Activated CD4-positive, alpha-beta memory T cell treated with anti-CD3 and anti-CD28 coated beads for 36 hours (primary cell): Measurements from ENCODE around the gene INSC. TPM values are rescaled to one million over a fixed set of nuclear protein-coding genes. Genes with fewer than 3 reads are reported as not detected.

Experiments used
- CTCF ChIA-PET: fragments of 350-600 bp; sonication (Branson Sonifier 250); formaldehyde crosslinking; loops from one replicate; lab custom pipeline; 2021; ENCODE audit warnings: antibody characterized with exemption, inconsistent platforms; lab: Charles Lee
- POLR2A ChIA-PET: fragments of 350-600 bp; sonication (Branson Sonifier 250); formaldehyde crosslinking; loops from one replicate; lab custom pipeline; 2021; ENCODE audit warnings: antibody characterized with exemption; lab: Charles Lee
- DNase-seq: peaks from one replicate; pipeline ENCODE4 v3.0.0-alpha.2; 2020
- H3K27ac Mint-ChIP-seq: one replicate; pipeline ENCODE4 v1.8.0; 2021; ENCODE audit warnings: mixed read lengths
- H3K27me3 Mint-ChIP-seq: one replicate; pipeline ENCODE4 v1.8.0; 2021; ENCODE audit warnings: mixed read lengths
- H3K36me3 Mint-ChIP-seq: one replicate; pipeline ENCODE4 v1.8.0; 2021; ENCODE audit warnings: mixed read lengths
- H3K4me1 Mint-ChIP-seq: one replicate; pipeline ENCODE4 v1.8.0; 2021; ENCODE audit warnings: low read depth, mixed read lengths
- H3K4me3 Mint-ChIP-seq: one replicate; pipeline ENCODE4 v1.8.0; 2021; ENCODE audit warnings: mild to moderate bottlenecking, mixed read lengths
- H3K9me3 Mint-ChIP-seq: one replicate; pipeline ENCODE4 v1.8.0; 2021; ENCODE audit warnings: mixed read lengths
- intact Hi-C: fragments of 100-400 bp; cut with micrococcal nuclease; formaldehyde crosslinking; loops from one replicate; pipeline ENCODE4 v1.15.1; 2023
- total RNA-seq, 2 experiments: library from RNA; stranded (reverse); gene quantifications; one replicate each; pipeline ENCODE4 v1.2.3, GENCODE V29; 2021

Gene INSC
- total RNA-seq, 2 experiments from 2014 or later: 0.34 to 0.36 TPM

GRCh38 chr11:15208378-15209222, 93.9 kb downstream of the INSC start:
- Mint-ChIP-seq H3K9me3 (no peaks in the 10 kb centered on the region), H3K27ac (no peak overlapping the region), H3K36me3 (no peaks in the 10 kb centered on the region), H3K4me3 (no peak overlapping the region), H3K27me3 (peaks cover 2% of the 10 kb centered on the region), H3K4me1 (no peaks in the 10 kb centered on the region)
- peak; percentile 79 for DNase-seq
- intact Hi-C loops: loop anchor here (1.0 kb wide), 4 partner anchors 107 to 300 kb away; no protein-coding TSS in a partner anchor
- POLR2A ChIA-PET: no interaction called here
- CTCF ChIA-PET: interaction anchor here (0.6 to 7.3 kb wide), 7 partner anchors 103 to 903 kb away, joined by 3 to 86 read pairs (median 5); no protein-coding TSS in a partner anchor

GRCh38 chr11:15212876-15213275, 98.2 kb downstream of the INSC start:
- H3K4me1 Mint-ChIP-seq: no peaks in the 10 kb centered on the region
- H3K27ac Mint-ChIP-seq: no peak overlapping the region
- intact Hi-C loops: no loop called here
- CTCF ChIA-PET: interaction anchor here (0.8 kb wide), 1 partner anchor 112 kb away, joined by 5 read pairs; no protein-coding TSS in a partner anchor
- H3K27me3 Mint-ChIP-seq: peaks cover 2% of the 10 kb centered on the region
- no peak for DNase-seq
- H3K9me3 Mint-ChIP-seq: no peaks in the 10 kb centered on the region
- POLR2A ChIA-PET: no interaction called here
- no peak overlapping the region for H3K4me3 Mint-ChIP-seq
- no peaks in the 10 kb centered on the region for H3K36me3 Mint-ChIP-seq

GRCh38 chr11:15213471-15214231, 98.9 kb downstream of the INSC start:
- CTCF ChIA-PET: interaction anchor here (0.8 kb wide), 1 partner anchor 113 kb away, joined by 5 read pairs; no protein-coding TSS in a partner anchor
- Mint-ChIP-seq H3K36me3 (no peaks in the 10 kb centered on the region), H3K4me3 (no peak overlapping the region), H3K27ac (no peak overlapping the region), H3K9me3 (no peaks in the 10 kb centered on the region), H3K27me3 (peaks cover under 1% of the 10 kb centered on the region), H3K4me1 (no peaks in the 10 kb centered on the region)
- POLR2A ChIA-PET: no interaction called here
- no peak for DNase-seq
- intact Hi-C loops: no loop called here

GRCh38 chr11:15215005-15215404, 100.3 kb downstream of the INSC start:
- no peak overlapping the region for H3K4me3 Mint-ChIP-seq
- intact Hi-C loops: no loop called here
- CTCF ChIA-PET: interaction anchor here (0.6 to 1.1 kb wide), 2 partner anchors 8 to 16 kb away, joined by 3 to 5 read pairs; no protein-coding TSS in a partner anchor
- no peaks in the 10 kb centered on the region for H3K4me1 Mint-ChIP-seq
- no peaks in the 10 kb centered on the region for H3K27me3 Mint-ChIP-seq
- no peaks in the 10 kb centered on the region for H3K9me3 Mint-ChIP-seq
- POLR2A ChIA-PET: no interaction called here
- H3K36me3 Mint-ChIP-seq: no peaks in the 10 kb centered on the region
- no peak for DNase-seq
- no peak overlapping the region for H3K27ac Mint-ChIP-seq

GRCh38 chr11:15216678-15217077, 102.0 kb downstream of the INSC start:
- Mint-ChIP-seq H3K27ac (no peak overlapping the region), H3K9me3 (no peaks in the 10 kb centered on the region), H3K4me1 (no peaks in the 10 kb centered on the region), H3K36me3 (no peaks in the 10 kb centered on the region), H3K4me3 (no peak overlapping the region), H3K27me3 (no peaks in the 10 kb centered on the region)
- peak; percentile 12 for DNase-seq
- intact Hi-C loops: no loop called here
- POLR2A ChIA-PET: no interaction called here
- CTCF ChIA-PET: interaction anchor here (1.3 to 1.7 kb wide), 4 partner anchors 30 to 309 kb away, joined by 3 to 4 read pairs (median 4); no protein-coding TSS in a partner anchor

GRCh38 chr11:15217416-15217815, 102.7 kb downstream of the INSC start:
- H3K4me3 Mint-ChIP-seq: no peak overlapping the region
- CTCF ChIA-PET: interaction anchor here (1.3 to 1.7 kb wide), 3 partner anchors 31 to 309 kb away, joined by 4 read pairs; no protein-coding TSS in a partner anchor

GRCh38 chr11:15222777-15223176, 108.1 kb downstream of the INSC start:
- ChIA-PET CTCF (no interaction called here), POLR2A (no interaction called here)
- Mint-ChIP-seq H3K27ac (no peak overlapping the region), H3K4me3 (no peak overlapping the region), H3K27me3 (no peaks in the 10 kb centered on the region), H3K9me3 (no peaks in the 10 kb centered on the region), H3K36me3 (no peaks in the 10 kb centered on the region), H3K4me1 (no peaks in the 10 kb centered on the region)
- intact Hi-C loops: no loop called here
- no peak for DNase-seq

More at GRCh38 chr11:15217416-15217815, 102.7 kb downstream of the INSC start:
- DNase-seq: no peak
- POLR2A ChIA-PET: no interaction called here
- Mint-ChIP-seq H3K27ac (no peak overlapping the region), H3K9me3 (no peaks in the 10 kb centered on the region), H3K4me1 (no peaks in the 10 kb centered on the region), H3K27me3 (no peaks in the 10 kb centered on the region), H3K36me3 (no peaks in the 10 kb centered on the region)
- intact Hi-C loops: no loop called here

GRCh38 chr11:15223318-15223717, 108.6 kb downstream of the INSC start:
- ChIA-PET CTCF (no interaction called here), POLR2A (no interaction called here)
- H3K27ac Mint-ChIP-seq: no peak overlapping the region
- H3K36me3 Mint-ChIP-seq: no peaks in the 10 kb centered on the region
- no peak for DNase-seq
- no peaks in the 10 kb centered on the region for H3K9me3 Mint-ChIP-seq
- no peak overlapping the region for H3K4me3 Mint-ChIP-seq
- intact Hi-C loops: no loop called here
- H3K27me3 Mint-ChIP-seq: no peaks in the 10 kb centered on the region
- H3K4me1 Mint-ChIP-seq: no peaks in the 10 kb centered on the region

GRCh38 chr11:15224466-15224865, 109.7 kb downstream of the INSC start:
- H3K27ac Mint-ChIP-seq: no peak overlapping the region
- CTCF ChIA-PET: interaction anchor here (1.0 kb wide), 1 partner anchor 14 kb away, joined by 3 read pairs; no protein-coding TSS in a partner anchor
- POLR2A ChIA-PET: no interaction called here
- no peak overlapping the region for H3K4me3 Mint-ChIP-seq
- no peaks in the 10 kb centered on the region for H3K9me3 Mint-ChIP-seq
- intact Hi-C loops: no loop called here
- no peak for DNase-seq
- peaks cover 2% of the 10 kb centered on the region for H3K27me3 Mint-ChIP-seq
- H3K36me3 Mint-ChIP-seq: no peaks in the 10 kb centered on the region
- H3K4me1 Mint-ChIP-seq: no peaks in the 10 kb centered on the region

- Mint-ChIP-seq H3K36me3 (no peaks in the 10 kb centered on the region), H3K27ac (no peak overlapping the region), H3K4me3 (no peak overlapping the region), H3K27me3 (peaks cover 3% of the 10 kb centered on the region), H3K4me1 (no peaks in the 10 kb centered on the region), H3K9me3 (no peaks in the 10 kb centered on the region)
- ChIA-PET CTCF (no interaction called here), POLR2A (no interaction called here)
- DNase-seq: no peak
- intact Hi-C loops: no loop called here
These were observed 112.3 kb downstream of the INSC start for GRCh38 chr11:15227011-15227410.

GRCh38 chr11:15228331-15228849, 113.7 kb downstream of the INSC start:
- Mint-ChIP-seq H3K4me3 (no peak overlapping the region), H3K36me3 (no peaks in the 10 kb centered on the region), H3K9me3 (no peaks in the 10 kb centered on the region), H3K4me1 (no peaks in the 10 kb centered on the region), H3K27me3 (peaks cover 3% of the 10 kb centered on the region), H3K27ac (no peak overlapping the region)
- intact Hi-C loops: no loop called here
- no peak for DNase-seq
- POLR2A ChIA-PET: no interaction called here
- CTCF ChIA-PET: no interaction called here

GRCh38 chr11:15229069-15229468, 114.3 kb downstream of the INSC start:
- Mint-ChIP-seq H3K4me3 (no peak overlapping the region), H3K36me3 (no peaks in the 10 kb centered on the region), H3K9me3 (no peaks in the 10 kb centered on the region), H3K27ac (no peak overlapping the region), H3K4me1 (no peaks in the 10 kb centered on the region), H3K27me3 (peaks cover 3% of the 10 kb centered on the region)
- POLR2A ChIA-PET: no interaction called here
- intact Hi-C loops: no loop called here
- CTCF ChIA-PET: no interaction called here
- no peak for DNase-seq
